Stimulated activated naive CD8-positive, alpha-beta T cell treated with anti-CD3 and anti-CD28 coated beads, Interleukin-15, amount 100 ng/mL, for 72 hours (primary cell): Measurements from ENCODE around the gene KCNMA1.
"Not testable (repeated sequence)": the region's sequence is repeated elsewhere in the genome, so short reads cannot be mapped to it uniquely, and the experiment has no call there.

Experiments
- ATAC-seq: fragments of 150-1000 bp; cut with Tn5 transposase; 2 replicates; pipeline ENCODE4 v1.10.0; 2021; ENCODE audit warnings: mild to moderate bottlenecking, moderate library complexity
- DNase-seq, 2 donors: peaks; one replicate each; pipeline ENCODE4 v3.0.0; 2021 to 2022
- H3K27ac Mint-ChIP-seq, 2 donors: one replicate each; pipeline ENCODE4 v1.8.0; 2022; ENCODE audit warnings: mild to moderate bottlenecking in 2 of 2, mixed read lengths in 2 of 2, moderate library complexity in 2 of 2
- H3K27me3 Mint-ChIP-seq: one replicate; pipeline ENCODE4 v1.8.0; 2022; ENCODE audit warnings: mixed read lengths
- H3K4me1 Mint-ChIP-seq: one replicate; pipeline ENCODE4 v1.8.0; 2022; ENCODE audit warnings: mild to moderate bottlenecking, mixed read lengths
- H3K4me3 Mint-ChIP-seq, 2 donors: one replicate each; pipeline ENCODE4 v1.8.0; 2022; ENCODE audit warnings: mild to moderate bottlenecking in 2 of 2, mixed read lengths in 2 of 2, moderate library complexity in 1 of 2
- H3K9me3 Mint-ChIP-seq, 2 donors: one replicate each; pipeline ENCODE4 v1.8.0; 2022; ENCODE audit warnings: mixed read lengths in 2 of 2

Gene KCNMA1

GRCh38 chr10:77591238-77591880 is 46.2 kb downstream of the KCNMA1 start:
- Mint-ChIP-seq H3K27me3 (no peaks in the 10 kb centered on the region), H3K27ac (no peak overlapping the region), H3K4me3 (no peak overlapping the region), H3K4me1 (no peaks in the 10 kb centered on the region), H3K9me3 (no peaks in the 10 kb centered on the region)
- ATAC-seq (no peak), DNase-seq (no peak)

GRCh38 chr10:77590344-77591237 is 47.0 kb downstream of the KCNMA1 start:
- H3K9me3 Mint-ChIP-seq, result no peaks in the 10 kb centered on the region
- H3K4me3 Mint-ChIP-seq, result no peak overlapping the region
- no peak for ATAC-seq
- H3K4me1 Mint-ChIP-seq, result no peaks in the 10 kb centered on the region
- H3K27ac Mint-ChIP-seq, result peak overlapping the region in 1 of 2 donors; percentile 58
- DNase-seq, result no peak
- no peaks in the 10 kb centered on the region for H3K27me3 Mint-ChIP-seq

- H3K4me3 Mint-ChIP-seq, DNase-seq, H3K4me1 Mint-ChIP-seq, H3K27ac Mint-ChIP-seq, H3K27me3 Mint-ChIP-seq, H3K9me3 Mint-ChIP-seq, ATAC-seq: not testable (repeated sequence)
Observed at GRCh38 chr10:77589703-77590102, 47.9 kb downstream of the KCNMA1 start.

- H3K27ac Mint-ChIP-seq, result no peak overlapping the region
- H3K27me3 Mint-ChIP-seq, result no peaks in the 10 kb centered on the region
- H3K4me3 Mint-ChIP-seq, result no peak overlapping the region
- DNase-seq, result no peak
- H3K4me1 Mint-ChIP-seq, result peaks cover under 1% of the 10 kb centered on the region
- H3K9me3 Mint-ChIP-seq, result no peaks in the 10 kb centered on the region
- ATAC-seq, result no peak
Observed at GRCh38 chr10:77588886-77589285, 48.7 kb downstream of the KCNMA1 start.

- Mint-ChIP-seq H3K9me3 (no peaks in the 10 kb centered on the region), H3K4me3 (no peak overlapping the region), H3K27me3 (no peaks in the 10 kb centered on the region), H3K27ac (no peak overlapping the region), H3K4me1 (peaks cover 15% of the 10 kb centered on the region)
- DNase-seq, result no peak
- no peak for ATAC-seq
Observed at GRCh38 chr10:77587416-77587790, 50.2 kb downstream of the KCNMA1 start.

- Mint-ChIP-seq H3K9me3 (no peaks in the 10 kb centered on the region), H3K4me3 (no peak overlapping the region), H3K4me1 (peaks cover 15% of the 10 kb centered on the region), H3K27me3 (no peaks in the 10 kb centered on the region), H3K27ac (no peak overlapping the region)
- no peak for ATAC-seq
- DNase-seq, result no peak
Observed at GRCh38 chr10:77586719-77587415, 50.7 kb downstream of the KCNMA1 start.

GRCh38 chr10:77584938-77585337 is 52.7 kb downstream of the KCNMA1 start:
- H3K4me1 Mint-ChIP-seq, result peaks cover 15% of the 10 kb centered on the region

GRCh38 chr10:77583527-77583926 is 54.1 kb downstream of the KCNMA1 start:
- ATAC-seq, result peak; percentile 59
- Mint-ChIP-seq H3K4me1 (peaks cover 15% of the 10 kb centered on the region), H3K27me3 (no peaks in the 10 kb centered on the region), H3K27ac (no peak overlapping the region), H3K4me3 (no peak overlapping the region), H3K9me3 (no peaks in the 10 kb centered on the region)
- DNase-seq, result no peak

More at GRCh38 chr10:77584938-77585337, 52.7 kb downstream of the KCNMA1 start:
- Mint-ChIP-seq H3K4me3 (no peak overlapping the region), H3K9me3 (no peaks in the 10 kb centered on the region), H3K27ac (no peak overlapping the region), H3K27me3 (no peaks in the 10 kb centered on the region)
- DNase-seq (no peak), ATAC-seq (no peak)

GRCh38 chr10:77582710-77583115 is 54.9 kb downstream of the KCNMA1 start:
- ATAC-seq (peak; percentile 85), DNase-seq (peak in 1 of 2 donors; percentile 34)
- no peak overlapping the region for H3K27ac Mint-ChIP-seq
- H3K4me1 Mint-ChIP-seq, result peaks cover 15% of the 10 kb centered on the region
- H3K9me3 Mint-ChIP-seq, result no peaks in the 10 kb centered on the region
- H3K27me3 Mint-ChIP-seq, result no peaks in the 10 kb centered on the region
- H3K4me3 Mint-ChIP-seq, result no peak overlapping the region

- ATAC-seq (no peak), DNase-seq (no peak)
- Mint-ChIP-seq H3K4me1 (peaks cover 15% of the 10 kb centered on the region), H3K27ac (no peak overlapping the region), H3K9me3 (no peaks in the 10 kb centered on the region), H3K27me3 (no peaks in the 10 kb centered on the region), H3K4me3 (no peak overlapping the region)
Observed at GRCh38 chr10:77581738-77582137, 55.9 kb downstream of the KCNMA1 start.

GRCh38 chr10:77580482-77580881 is 57.1 kb downstream of the KCNMA1 start:
- Mint-ChIP-seq H3K9me3 (no peaks in the 10 kb centered on the region), H3K4me3 (no peak overlapping the region), H3K4me1 (peaks cover 15% of the 10 kb centered on the region), H3K27ac (no peak overlapping the region), H3K27me3 (no peaks in the 10 kb centered on the region)
- ATAC-seq, result no peak
- DNase-seq, result no peak

- Mint-ChIP-seq H3K9me3 (no peaks in the 10 kb centered on the region), H3K4me3 (no peak overlapping the region), H3K4me1 (peaks cover 12% of the 10 kb centered on the region), H3K27ac (no peak overlapping the region), H3K27me3 (no peaks in the 10 kb centered on the region)
- ATAC-seq (no peak), DNase-seq (no peak)
Observed at GRCh38 chr10:77578583-77579227, 58.9 kb downstream of the KCNMA1 start.

GRCh38 chr10:77577666-77578229 is 59.9 kb downstream of the KCNMA1 start:
- no peaks in the 10 kb centered on the region for H3K9me3 Mint-ChIP-seq
- no peak overlapping the region for H3K27ac Mint-ChIP-seq
- H3K4me3 Mint-ChIP-seq, result no peak overlapping the region
- H3K27me3 Mint-ChIP-seq, result no peaks in the 10 kb centered on the region
- H3K4me1 Mint-ChIP-seq, result peaks cover 3% of the 10 kb centered on the region
- no peak for ATAC-seq
- no peak for DNase-seq

GRCh38 chr10:77576444-77577032 is 61.1 kb downstream of the KCNMA1 start:
- no peaks in the 10 kb centered on the region for H3K9me3 Mint-ChIP-seq
- no peaks in the 10 kb centered on the region for H3K4me1 Mint-ChIP-seq
- H3K27ac Mint-ChIP-seq, result no peak overlapping the region
- DNase-seq (no peak), ATAC-seq (no peak)
- no peak overlapping the region for H3K4me3 Mint-ChIP-seq
- H3K27me3 Mint-ChIP-seq, result no peaks in the 10 kb centered on the region

GRCh38 chr10:77576007-77576367 is 61.6 kb downstream of the KCNMA1 start:
- Mint-ChIP-seq H3K4me3 (no peak overlapping the region), H3K9me3 (no peaks in the 10 kb centered on the region), H3K4me1 (no peaks in the 10 kb centered on the region), H3K27ac (peak overlapping the region in 1 of 2 donors; percentile 52), H3K27me3 (no peaks in the 10 kb centered on the region)
- DNase-seq (no peak), ATAC-seq (no peak)
